ENCODE measurements around the gene IGFBP5. TPM values are rescaled to one million over a fixed set of nuclear protein-coding genes. Genes with fewer than 3 reads are reported as not detected.

The IGFBP5 gene
- total RNA-seq, 1 donor from 2014 or later: 34.9 TPM

- ATAC-seq: no peak
Observed at GRCh38 chr2:216663106-216663505, 32.2 kb downstream of the IGFBP5 start.

- no peak for ATAC-seq
Observed at GRCh38 chr2:216661639-216662375, 33.5 kb downstream of the IGFBP5 start.

GRCh38 chr2:216661051-216661450 is 34.3 kb downstream of the IGFBP5 start:
- no peak for ATAC-seq

- no peak for ATAC-seq
Observed at GRCh38 chr2:216660496-216660895, 34.9 kb downstream of the IGFBP5 start.

- peak; percentile 86 for ATAC-seq
Observed at GRCh38 chr2:216659276-216659675, 36.1 kb downstream of the IGFBP5 start.

- ATAC-seq: peak; percentile 44
Observed at GRCh38 chr2:216658757-216659156, 36.6 kb downstream of the IGFBP5 start.

GRCh38 chr2:216657980-216658379 is 37.4 kb downstream of the IGFBP5 start:
- no peak for ATAC-seq

GRCh38 chr2:216657086-216657855 is 38.1 kb downstream of the IGFBP5 start:
- ATAC-seq: peak; percentile 34

- no peak for ATAC-seq
Observed at GRCh38 chr2:216654528-216655052, 40.8 kb downstream of the IGFBP5 start.

- ATAC-seq: no peak
Observed at GRCh38 chr2:216653931-216654365, 41.4 kb downstream of the IGFBP5 start.

- ATAC-seq: no peak
Observed at GRCh38 chr2:216653093-216653799, 42.1 kb downstream of the IGFBP5 start.

- ATAC-seq: no peak
Observed at GRCh38 chr2:216652566-216652965, 42.8 kb downstream of the IGFBP5 start.

- ATAC-seq: peak; percentile 27
Observed at GRCh38 chr2:216651351-216651881, 43.9 kb downstream of the IGFBP5 start.

- ATAC-seq: no peak
Observed at GRCh38 chr2:216650626-216651257, 44.6 kb downstream of the IGFBP5 start.

- no peak for ATAC-seq
Observed at GRCh38 chr2:216649574-216649973, 45.8 kb downstream of the IGFBP5 start.

- no peak for ATAC-seq
Observed at GRCh38 chr2:216648105-216648504, 47.2 kb downstream of the IGFBP5 start.

- ATAC-seq: no peak
Observed at GRCh38 chr2:216646116-216646515, 49.2 kb downstream of the IGFBP5 start.

GRCh38 chr2:216645636-216645950 is 49.8 kb downstream of the IGFBP5 start:
- no peak for ATAC-seq

- ATAC-seq: peak; percentile 18
Observed at GRCh38 chr2:216644842-216645635, 50.3 kb downstream of the IGFBP5 start.

GRCh38 chr2:216643986-216644659 is 51.2 kb downstream of the IGFBP5 start:
- peak; percentile 37 for ATAC-seq

GRCh38 chr2:216637472-216637871 is 57.9 kb downstream of the IGFBP5 start:
- ATAC-seq: no peak

Data from esophagus mucosa (tissue), 1 donor.